Measurements from ENCODE around the gene ASCL4.
A peak's percentile ranks its signal among the peaks of the same experiment; 100 is the strongest.

ASCL4 gene

DNA sequence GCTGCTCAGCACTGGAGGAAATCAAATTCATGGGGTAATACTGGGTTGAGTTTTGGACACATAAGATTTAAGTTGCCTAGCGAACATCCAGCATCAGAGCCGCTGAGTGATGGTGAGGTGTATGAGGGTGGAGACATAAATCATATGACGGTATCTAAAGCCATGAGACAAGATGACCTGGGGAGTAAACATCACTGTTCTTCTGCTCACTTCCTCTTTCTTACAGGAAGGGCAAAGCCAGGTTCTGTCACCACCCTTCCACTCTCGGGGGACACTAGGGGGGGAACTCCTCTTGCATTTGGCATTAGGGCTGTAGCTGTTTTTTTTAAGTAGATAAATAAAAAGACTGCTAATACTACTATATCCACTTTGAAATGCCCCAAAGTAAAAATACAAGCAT is 37.6 kb upstream of the ASCL4 start:
- H3K4me3 ChIP-seq (ENCODE audit: low read depth, low read length): no peak overlapping the region
- TF ChIP-seq, protein P1, sequence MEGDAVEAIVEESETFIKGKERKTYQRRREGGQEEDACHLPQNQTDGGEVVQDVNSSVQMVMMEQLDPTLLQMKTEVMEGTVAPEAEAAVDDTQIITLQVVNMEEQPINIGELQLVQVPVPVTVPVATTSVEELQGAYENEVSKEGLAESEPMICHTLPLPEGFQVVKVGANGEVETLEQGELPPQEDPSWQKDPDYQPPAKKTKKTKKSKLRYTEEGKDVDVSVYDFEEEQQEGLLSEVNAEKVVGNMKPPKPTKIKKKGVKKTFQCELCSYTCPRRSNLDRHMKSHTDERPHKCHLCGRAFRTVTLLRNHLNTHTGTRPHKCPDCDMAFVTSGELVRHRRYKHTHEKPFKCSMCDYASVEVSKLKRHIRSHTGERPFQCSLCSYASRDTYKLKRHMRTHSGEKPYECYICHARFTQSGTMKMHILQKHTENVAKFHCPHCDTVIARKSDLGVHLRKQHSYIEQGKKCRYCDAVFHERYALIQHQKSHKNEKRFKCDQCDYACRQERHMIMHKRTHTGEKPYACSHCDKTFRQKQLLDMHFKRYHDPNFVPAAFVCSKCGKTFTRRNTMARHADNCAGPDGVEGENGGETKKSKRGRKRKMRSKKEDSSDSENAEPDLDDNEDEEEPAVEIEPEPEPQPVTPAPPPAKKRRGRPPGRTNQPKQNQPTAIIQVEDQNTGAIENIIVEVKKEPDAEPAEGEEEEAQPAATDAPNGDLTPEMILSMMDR (IDR thresholded peaks at IDR 0.05; ENCODE audit: control insufficient read depth, extremely low read depth, insufficient read depth): no peak
- no peak for DNase-seq (ENCODE audit: low read depth)

DNA sequence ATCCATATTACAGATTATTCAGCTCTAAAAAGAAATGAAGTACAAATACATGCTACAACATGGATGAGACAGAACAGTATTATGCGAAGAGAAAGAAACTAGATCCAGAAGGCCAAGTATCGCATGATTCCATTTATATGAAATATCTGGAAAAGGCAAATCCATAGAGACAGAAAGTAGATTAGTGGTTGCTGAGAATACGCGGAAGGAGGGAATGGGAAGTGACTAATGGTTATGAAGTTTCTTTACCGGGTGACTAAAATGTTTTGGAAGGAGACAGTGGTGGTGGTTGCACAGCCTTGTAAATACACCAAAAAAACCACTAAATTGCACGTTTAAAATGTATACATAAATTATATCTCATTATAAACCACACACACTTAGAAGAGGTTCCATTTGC is 26.0 kb upstream of the ASCL4 start:
- TF ChIP-seq, protein P1 (IDR thresholded peaks at IDR 0.05; ENCODE audit: control insufficient read depth, extremely low read depth, insufficient read depth): no peak
- no peak overlapping the region for H3K4me3 ChIP-seq (ENCODE audit: low read depth, low read length)
- no peak for DNase-seq (ENCODE audit: low read depth)

DNA sequence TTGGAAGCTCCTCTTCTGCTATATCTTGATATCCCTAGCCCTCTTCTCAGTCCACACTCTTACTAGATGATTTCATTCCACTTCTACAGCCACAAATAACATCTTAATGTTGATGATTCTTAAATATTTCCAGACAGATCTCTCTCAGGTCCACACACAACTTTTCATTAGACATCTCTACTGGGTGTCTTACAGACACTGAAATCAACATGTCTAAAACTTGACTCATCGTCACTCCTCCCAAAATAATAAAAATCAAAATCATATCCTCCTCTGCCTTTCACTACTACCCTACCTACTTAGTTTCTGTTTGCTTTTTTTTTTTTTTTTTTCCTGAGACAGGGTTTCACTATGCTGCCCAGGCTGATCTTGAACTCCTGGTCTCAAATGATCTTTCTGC is 25.4 kb upstream of the ASCL4 start:
- TF ChIP-seq, protein P1 (IDR thresholded peaks at IDR 0.05; ENCODE audit: control insufficient read depth, extremely low read depth, insufficient read depth): no peak
- H3K4me3 ChIP-seq (ENCODE audit: low read depth, low read length): no peak overlapping the region

DNA sequence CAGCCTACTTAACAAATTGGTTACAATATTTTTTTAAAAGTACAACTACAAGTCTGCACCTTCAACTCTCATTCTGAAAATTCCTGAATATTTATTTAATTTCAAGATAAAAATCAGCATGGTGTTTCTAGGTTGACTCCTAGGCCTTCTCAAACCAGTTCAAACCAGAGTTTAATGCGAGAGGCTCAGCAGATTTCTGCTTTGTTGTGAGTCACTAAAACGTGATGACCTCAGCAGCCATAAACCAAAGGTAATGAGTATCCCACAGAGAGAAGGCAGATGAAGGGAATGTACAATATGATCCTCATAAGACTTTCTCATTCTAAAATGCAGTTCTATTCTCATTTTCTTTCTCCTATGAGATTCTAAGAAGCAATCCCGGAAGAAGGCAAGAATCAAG is 15.1 kb upstream of the ASCL4 start:
- H3K4me3 ChIP-seq (ENCODE audit: low read depth, low read length): peak overlapping the region; percentile 94
- TF ChIP-seq, protein P1 (IDR thresholded peaks at IDR 0.05; ENCODE audit: control insufficient read depth, extremely low read depth, insufficient read depth): no peak
- DNase-seq (ENCODE audit: low read depth): peak; percentile 82

More for the DNA sequence above, 25.4 kb upstream of the ASCL4 start:
- DNase-seq (ENCODE audit: low read depth): no peak

DNA sequence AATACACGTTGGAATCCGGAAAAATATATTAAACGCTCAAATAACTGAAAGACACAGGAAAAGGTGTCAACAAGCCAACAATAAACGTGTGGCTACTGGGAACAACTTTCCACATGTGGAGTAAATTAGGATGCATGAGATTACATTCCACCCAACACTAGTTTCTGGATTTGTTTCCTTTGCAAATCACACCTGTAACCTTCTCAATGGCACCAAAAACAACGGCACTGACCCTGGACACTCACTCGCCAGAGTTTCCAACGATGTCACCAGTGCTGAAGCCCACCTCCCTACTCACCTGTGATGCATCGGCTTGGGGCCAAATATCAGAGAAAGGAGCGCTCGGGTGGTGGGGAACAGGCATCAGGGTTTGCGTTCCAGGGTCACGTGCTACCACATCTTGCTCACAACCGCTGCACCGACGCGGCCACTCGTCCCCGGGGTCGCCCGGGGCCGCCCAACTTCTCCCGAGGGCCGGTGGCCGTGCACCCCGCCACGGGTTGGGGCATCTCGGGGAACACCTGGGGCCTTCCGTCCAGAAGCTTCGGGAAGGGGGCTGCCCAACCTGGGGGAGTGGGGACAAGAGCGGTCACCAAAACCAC is 14.2 kb upstream of the ASCL4 start:
- H3K4me3 ChIP-seq (ENCODE audit: low read depth, low read length): peak overlapping the region; percentile 94
- no peak for DNase-seq (ENCODE audit: low read depth)
- TF ChIP-seq, protein P1 (IDR thresholded peaks at IDR 0.05; ENCODE audit: control insufficient read depth, extremely low read depth, insufficient read depth): no peak

DNA sequence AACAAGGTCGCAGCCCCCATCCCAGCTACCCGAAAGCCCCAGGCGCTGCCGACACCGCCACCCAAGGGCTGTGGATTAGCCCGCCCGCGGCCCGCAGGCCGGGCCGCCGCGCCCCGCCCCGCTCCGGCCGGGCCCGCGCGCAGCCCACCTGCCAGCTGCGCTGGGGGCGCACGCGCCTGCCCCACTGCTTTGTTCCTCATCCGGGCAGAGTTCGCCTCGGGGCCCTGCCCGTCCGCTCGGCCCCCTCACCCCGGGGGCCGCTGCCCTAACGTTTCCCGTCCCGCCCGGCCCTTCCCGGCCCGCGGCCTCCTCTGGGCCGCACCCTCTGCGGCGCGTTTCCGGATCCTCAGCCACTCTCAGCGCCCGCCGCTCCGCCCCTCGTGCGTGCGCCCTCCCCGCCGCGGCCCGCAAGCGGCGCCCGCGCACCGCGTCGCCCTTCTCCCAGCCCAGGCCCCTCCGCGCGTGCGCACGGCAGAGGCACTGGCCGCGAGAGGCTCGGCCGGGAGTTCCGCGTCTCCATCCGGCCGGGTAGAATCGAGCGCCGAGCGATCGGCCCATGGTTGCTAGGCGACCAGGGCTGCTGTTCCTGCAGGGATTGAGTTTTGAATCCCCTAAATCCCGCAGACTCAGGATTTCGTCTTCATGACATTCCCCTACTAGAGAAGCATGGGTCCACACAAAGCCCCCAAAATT is 13.5 kb upstream of the ASCL4 start, which contains the start of gene PRDM4:
Gene PRDM4, minus strand, starts transcription at position 329 of the 693 bp plus-strand sequence. CDS start 622 bp downstream, outside the sequence.
- DNase-seq (ENCODE audit: low read depth): peak; percentile 65
- TF ChIP-seq, protein P1 (IDR thresholded peaks at IDR 0.05; ENCODE audit: control insufficient read depth, extremely low read depth, insufficient read depth): peak; percentile 89

More for the DNA sequence above, 13.5 kb upstream of the ASCL4 start, which contains the start of gene PRDM4:
- H3K4me3 ChIP-seq (ENCODE audit: low read depth, low read length): peak within 1 kb of the TSS; percentile 94

All from LNCaP clone FGC (cell line).